ENCODE measurements around the gene TNFRSF18.

Gene TNFRSF18

DNA sequence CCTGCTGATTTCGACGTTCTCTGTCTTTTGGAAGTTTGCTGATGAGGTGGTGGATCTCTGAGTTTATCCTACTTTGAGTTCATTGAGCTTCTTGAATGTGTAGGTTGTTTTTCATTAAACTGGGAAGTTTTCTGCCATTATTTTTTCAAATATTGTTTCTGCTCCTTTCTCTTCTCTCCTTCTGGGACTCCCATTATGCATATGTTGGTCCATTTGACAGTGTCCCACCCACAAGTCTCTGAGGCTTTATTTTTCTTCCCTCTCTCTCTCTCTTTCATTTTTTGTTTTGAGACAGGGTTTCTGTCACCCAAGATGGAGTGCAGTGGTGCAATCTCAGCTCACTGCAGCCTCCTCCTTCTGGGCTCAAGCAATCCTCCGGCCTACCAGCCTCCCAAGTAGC is 11.7 kb downstream of the TNFRSF18 start:
- Histone ChIP-seq H3K79me2 (ENCODE audit: insufficient read depth, low read length) (no peaks in the 10 kb centered on the region), H3K4me1 (ENCODE audit: insufficient read depth, low read length) (no peaks in the 10 kb centered on the region), H3K9me3 (ENCODE audit: insufficient read depth, low read length, severe bottlenecking) (no peaks in the 10 kb centered on the region), H3K27ac (ENCODE audit: low read length) (no peak overlapping the region), H3K9ac (ENCODE audit: low read depth, low read length) (no peak overlapping the region), H3K36me3 (ENCODE audit: insufficient read depth, low read length) (no peaks in the 10 kb centered on the region), H3K4me3 (ENCODE audit: low read depth in 1 of 2, low read length in 2 of 2) (no peak overlapping the region), H3K27me3 (ENCODE audit: insufficient read depth, low read length, poor library complexity) (no peaks in the 10 kb centered on the region), H2AFZ (ENCODE audit: low read depth, low read length) (no peak overlapping the region), H4K20me1 (ENCODE audit: insufficient read depth, low read length) (no peaks in the 10 kb centered on the region), H3K4me2 (ENCODE audit: insufficient read depth, low read length) (no peak overlapping the region)
- TF ChIP-seq, protein P1, sequence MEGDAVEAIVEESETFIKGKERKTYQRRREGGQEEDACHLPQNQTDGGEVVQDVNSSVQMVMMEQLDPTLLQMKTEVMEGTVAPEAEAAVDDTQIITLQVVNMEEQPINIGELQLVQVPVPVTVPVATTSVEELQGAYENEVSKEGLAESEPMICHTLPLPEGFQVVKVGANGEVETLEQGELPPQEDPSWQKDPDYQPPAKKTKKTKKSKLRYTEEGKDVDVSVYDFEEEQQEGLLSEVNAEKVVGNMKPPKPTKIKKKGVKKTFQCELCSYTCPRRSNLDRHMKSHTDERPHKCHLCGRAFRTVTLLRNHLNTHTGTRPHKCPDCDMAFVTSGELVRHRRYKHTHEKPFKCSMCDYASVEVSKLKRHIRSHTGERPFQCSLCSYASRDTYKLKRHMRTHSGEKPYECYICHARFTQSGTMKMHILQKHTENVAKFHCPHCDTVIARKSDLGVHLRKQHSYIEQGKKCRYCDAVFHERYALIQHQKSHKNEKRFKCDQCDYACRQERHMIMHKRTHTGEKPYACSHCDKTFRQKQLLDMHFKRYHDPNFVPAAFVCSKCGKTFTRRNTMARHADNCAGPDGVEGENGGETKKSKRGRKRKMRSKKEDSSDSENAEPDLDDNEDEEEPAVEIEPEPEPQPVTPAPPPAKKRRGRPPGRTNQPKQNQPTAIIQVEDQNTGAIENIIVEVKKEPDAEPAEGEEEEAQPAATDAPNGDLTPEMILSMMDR (IDR thresholded peaks at IDR 0.05; ENCODE audit: borderline replicate concordance, extremely low read depth, low read length, poor library complexity, severe bottlenecking): no peak
- TF ChIP-seq EZH2 (IDR thresholded peaks at IDR 0.05; ENCODE audit: borderline replicate concordance, low read depth, low read length, severe bottlenecking): no peak
- DNase-seq (no peak), ATAC-seq (ENCODE audit: insufficient read depth, low read depth) (no peak)

DNA sequence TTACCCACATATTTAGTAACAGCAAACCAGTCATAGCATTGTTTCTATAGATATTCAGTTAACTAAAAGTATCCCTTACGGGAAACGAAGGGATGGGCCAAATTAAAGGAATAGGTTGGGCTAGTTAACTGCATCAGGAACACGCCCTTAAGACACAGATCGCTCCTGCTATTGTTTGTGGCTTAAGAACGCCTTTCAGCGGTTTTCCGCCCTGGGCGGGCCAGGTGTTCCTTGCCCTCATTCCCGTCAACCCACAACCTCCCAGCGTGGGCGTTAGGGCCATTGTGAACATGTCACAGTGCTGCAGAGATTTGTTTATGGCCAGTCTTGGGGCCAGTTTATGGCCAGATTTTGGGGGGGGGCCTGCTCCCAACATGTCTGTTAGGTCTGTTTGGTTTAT is 14.7 kb downstream of the TNFRSF18 start:
- H3K9me3 ChIP-seq (ENCODE audit: insufficient read depth, low read length, severe bottlenecking): no peaks in the 10 kb centered on the region
- ATAC-seq (ENCODE audit: insufficient read depth, low read depth): no peak
- no peaks in the 10 kb centered on the region for H3K36me3 ChIP-seq (ENCODE audit: insufficient read depth, low read length)
- H3K27ac ChIP-seq (ENCODE audit: low read length): no peak overlapping the region
- H3K4me3 ChIP-seq (ENCODE audit: low read depth in 1 of 2, low read length in 2 of 2): no peak overlapping the region
- no peaks in the 10 kb centered on the region for H3K27me3 ChIP-seq (ENCODE audit: insufficient read depth, low read length, poor library complexity)
- DNase-seq: no peak
- H3K79me2 ChIP-seq (ENCODE audit: insufficient read depth, low read length): no peaks in the 10 kb centered on the region
- no peak overlapping the region for H3K9ac ChIP-seq (ENCODE audit: low read depth, low read length)
- no peak overlapping the region for H3K4me2 ChIP-seq (ENCODE audit: insufficient read depth, low read length)
- no peaks in the 10 kb centered on the region for H3K4me1 ChIP-seq (ENCODE audit: insufficient read depth, low read length)
- H2AFZ ChIP-seq (ENCODE audit: low read depth, low read length): no peak overlapping the region
- no peak for TF ChIP-seq EZH2 (IDR thresholded peaks at IDR 0.05; ENCODE audit: borderline replicate concordance, low read depth, low read length, severe bottlenecking)
- TF ChIP-seq, protein P1 (IDR thresholded peaks at IDR 0.05; ENCODE audit: borderline replicate concordance, extremely low read depth, low read length, poor library complexity, severe bottlenecking): no peak
- no peaks in the 10 kb centered on the region for H4K20me1 ChIP-seq (ENCODE audit: insufficient read depth, low read length)

DNA sequence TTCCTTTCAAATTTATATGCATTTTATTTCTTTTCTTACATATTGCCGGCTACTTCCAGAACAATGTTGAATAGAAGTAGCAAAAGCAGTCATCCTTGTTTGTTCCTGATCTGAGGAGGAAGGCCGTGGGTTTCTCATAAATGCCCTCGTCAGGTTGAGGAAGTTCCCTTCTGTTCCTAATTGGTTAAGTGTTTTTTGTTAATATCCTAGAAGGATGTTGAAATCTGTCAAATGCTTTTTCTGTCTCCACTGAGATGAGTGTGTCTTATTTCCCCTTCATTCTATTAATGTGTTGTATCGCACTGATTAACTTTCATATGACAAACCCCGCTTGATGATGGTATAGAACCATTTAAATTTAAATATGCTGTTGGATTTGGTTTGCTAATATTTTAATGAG is 17.3 kb downstream of the TNFRSF18 start:
- no peak overlapping the region for H3K9ac ChIP-seq (ENCODE audit: low read depth, low read length)
- no peak for DNase-seq
- no peak for ATAC-seq (ENCODE audit: insufficient read depth, low read depth)

More for the DNA sequence above, 17.3 kb downstream of the TNFRSF18 start:
- no peak overlapping the region for H3K4me3 ChIP-seq (ENCODE audit: low read depth in 1 of 2, low read length in 2 of 2)
- H3K79me2 ChIP-seq (ENCODE audit: insufficient read depth, low read length): no peaks in the 10 kb centered on the region
- no peak for TF ChIP-seq EZH2 (IDR thresholded peaks at IDR 0.05; ENCODE audit: borderline replicate concordance, low read depth, low read length, severe bottlenecking)
- TF ChIP-seq, protein P1 (IDR thresholded peaks at IDR 0.05; ENCODE audit: borderline replicate concordance, extremely low read depth, low read length, poor library complexity, severe bottlenecking): no peak
- no peak overlapping the region for H3K27ac ChIP-seq (ENCODE audit: low read length)
- no peak overlapping the region for H2AFZ ChIP-seq (ENCODE audit: low read depth, low read length)
- H3K36me3 ChIP-seq (ENCODE audit: insufficient read depth, low read length): no peaks in the 10 kb centered on the region
- no peaks in the 10 kb centered on the region for H3K9me3 ChIP-seq (ENCODE audit: insufficient read depth, low read length, severe bottlenecking)
- H4K20me1 ChIP-seq (ENCODE audit: insufficient read depth, low read length): no peaks in the 10 kb centered on the region
- H3K27me3 ChIP-seq (ENCODE audit: insufficient read depth, low read length, poor library complexity): no peaks in the 10 kb centered on the region
- no peak overlapping the region for H3K4me2 ChIP-seq (ENCODE audit: insufficient read depth, low read length)
- H3K4me1 ChIP-seq (ENCODE audit: insufficient read depth, low read length): no peaks in the 10 kb centered on the region
